Pulmonary artery endothelial cell (primary cell): ENCODE data around the gene CCN5. TPM values are rescaled to one million over a fixed set of nuclear protein-coding genes. Genes with fewer than 3 reads are reported as not detected.

Source experiments
- DNase-seq: peaks from one replicate; pipeline ENCODE4 v3.0.0-alpha.2; 2011; ENCODE audit warnings: low read depth, low spot score
- total RNA-seq: library from RNA; depleted of rRNA; stranded (reverse); fragments of >200 nt; gene quantifications from 2 replicates; pipeline ENCODE4 v1.2.3, GENCODE V29; 2014

Gene CCN5
- total RNA-seq, 1 donor from 2014 or later: not detected

- DNase-seq: no peak
These were observed 20.6 kb downstream of the CCN5 start for GRCh38 chr20:44735816-44736169.

GRCh38 chr20:44736170-44737021 lies 21.2 kb downstream of the CCN5 start:
- DNase-seq: peak; percentile 63

GRCh38 chr20:44737116-44737515 lies 21.9 kb downstream of the CCN5 start:
- no peak for DNase-seq

DNA sequence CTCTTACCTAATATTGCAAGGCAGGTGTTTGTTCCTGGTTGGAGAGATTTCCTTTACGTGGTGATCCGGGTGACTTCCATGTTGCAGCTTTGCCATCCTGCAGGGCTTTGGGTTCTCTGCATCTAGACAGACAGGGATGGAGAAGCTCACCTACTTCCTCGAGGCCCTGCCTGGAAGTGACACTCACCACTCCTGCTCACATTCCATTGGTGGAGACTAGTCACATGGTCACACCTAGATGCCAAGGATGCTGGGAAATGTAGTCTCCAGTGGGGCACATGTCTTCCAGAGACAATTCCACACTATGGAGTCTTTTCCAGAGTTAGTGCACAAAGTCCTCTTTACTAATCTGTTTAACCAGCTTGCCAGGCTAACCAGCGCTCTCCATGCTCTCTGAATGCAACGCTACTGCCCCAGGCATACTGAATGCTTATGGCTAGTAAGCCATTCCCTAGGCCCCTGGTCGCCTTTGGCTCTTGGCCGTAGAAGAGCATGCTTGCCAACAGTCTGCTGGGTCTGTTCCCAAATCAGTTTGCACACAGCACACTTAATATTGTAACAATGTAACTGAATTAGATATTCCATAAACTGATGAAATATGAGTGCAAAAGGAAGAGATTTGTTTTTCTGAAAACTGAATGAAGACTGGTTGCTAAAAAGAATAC lies 23.8 kb downstream of the CCN5 start:
- DNase-seq: no peak

GRCh38 chr20:44739942-44740341 lies 24.8 kb downstream of the CCN5 start:
- DNase-seq: no peak

- DNase-seq: no peak
These were observed 27.3 kb downstream of the CCN5 start for GRCh38 chr20:44742304-44743079.

DNA sequence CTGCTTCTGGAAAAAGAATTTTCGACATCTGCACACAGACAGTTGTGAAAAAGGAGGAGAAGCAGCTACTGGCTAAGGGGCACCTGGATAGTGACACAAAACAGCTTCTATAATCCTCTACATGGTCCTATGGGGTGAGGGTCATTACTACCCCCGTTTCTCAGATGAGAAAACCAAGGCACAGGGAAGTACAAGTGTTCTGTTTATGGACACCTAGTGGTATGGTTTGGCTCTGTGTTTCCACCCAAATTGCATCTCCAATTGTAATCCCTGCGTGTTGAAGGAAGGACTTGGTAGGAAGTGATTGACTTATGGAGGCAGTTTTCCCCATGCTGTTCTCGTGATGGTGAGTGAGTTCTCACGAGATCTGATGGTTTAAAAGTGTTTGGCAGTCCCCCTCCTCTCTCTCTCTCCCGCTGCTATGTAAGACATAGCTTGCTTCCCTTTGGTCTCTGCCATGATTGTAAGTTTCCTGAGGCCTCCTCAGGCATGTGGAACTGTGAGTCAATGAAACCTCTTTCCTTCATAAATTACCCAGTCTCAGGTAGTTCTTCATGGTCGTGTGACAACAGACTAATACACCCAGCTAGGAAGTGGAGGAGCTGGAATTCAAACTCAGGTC lies 28.0 kb downstream of the CCN5 start:
- no peak for DNase-seq

GRCh38 chr20:44743916-44744655 lies 28.9 kb downstream of the CCN5 start:
- no peak for DNase-seq

DNA sequence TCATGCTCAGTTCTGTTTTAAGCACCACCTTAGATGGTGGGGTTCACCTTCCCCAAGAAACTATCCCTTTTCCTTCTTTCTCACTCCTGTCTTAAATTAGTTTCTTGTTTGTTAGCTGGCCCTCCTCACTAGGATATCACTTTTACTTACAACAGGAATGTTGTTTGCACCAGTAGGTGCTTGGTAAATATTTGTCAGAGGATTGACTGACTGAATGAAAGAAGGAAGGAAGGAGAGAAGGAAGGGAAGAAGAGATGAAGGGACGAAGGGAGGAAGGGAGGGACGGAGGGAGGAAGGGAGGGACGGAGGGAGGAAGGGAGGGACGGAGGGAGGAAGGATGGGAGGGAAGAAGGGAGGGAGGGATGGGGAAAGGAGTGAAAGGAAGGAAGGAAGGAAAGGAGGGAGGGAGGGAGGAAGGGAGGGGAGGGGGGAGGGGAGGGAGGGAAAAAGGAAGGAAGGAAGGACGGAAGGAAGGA lies 30.0 kb downstream of the CCN5 start:
- DNase-seq: no peak

GRCh38 chr20:44745598-44746366 lies 30.6 kb downstream of the CCN5 start, which contains the start of gene KCNK15:
TSS of gene KCNK15 (plus strand) at chr20:44745865. CDS start at chr20:44745911, 46 bp downstream.
- DNase-seq: no peak

- DNase-seq: no peak
These were observed 31.4 kb downstream of the CCN5 start for GRCh38 chr20:44746367-44747165.

DNA sequence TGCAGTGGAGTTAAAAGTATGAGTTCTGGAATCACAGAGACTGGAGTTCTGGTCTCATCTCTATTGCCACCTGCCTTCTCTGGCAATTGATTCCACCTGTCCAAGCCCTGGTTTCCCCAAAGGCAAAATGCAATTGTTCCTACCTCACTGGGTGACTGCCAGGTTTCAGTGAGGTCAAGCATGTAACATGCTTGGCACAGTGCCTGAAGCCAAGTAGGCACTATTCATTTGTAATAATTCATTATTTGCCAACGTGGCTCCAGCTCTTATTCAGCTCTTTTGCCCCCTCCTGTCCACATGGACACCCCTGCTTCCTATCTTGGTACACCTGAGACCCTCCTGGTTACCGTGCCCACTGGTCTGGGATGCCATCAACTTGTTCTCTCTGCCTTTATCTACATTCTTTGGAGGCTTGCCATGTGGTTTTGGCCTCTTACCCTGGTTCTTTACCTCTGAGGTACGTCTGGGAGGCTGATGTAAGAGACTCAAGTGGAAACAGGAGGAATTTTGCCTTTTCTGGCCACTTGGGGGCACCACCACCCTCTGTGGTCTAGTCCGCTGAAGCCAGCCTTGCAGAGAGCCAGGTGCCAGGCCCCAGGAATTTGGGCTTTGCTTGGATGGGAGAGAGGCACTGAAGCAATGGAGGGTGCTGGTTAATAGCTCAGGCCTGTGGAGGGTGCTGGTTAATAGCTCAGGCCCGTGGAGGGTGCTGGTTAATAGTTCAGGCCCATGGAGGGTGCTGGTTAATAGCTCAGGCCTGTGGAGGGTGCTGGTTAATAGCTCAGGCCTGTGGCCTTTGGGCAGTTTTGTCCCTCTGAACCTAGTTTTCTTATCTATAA lies 32.2 kb downstream of the CCN5 start:
- DNase-seq: no peak

DNA sequence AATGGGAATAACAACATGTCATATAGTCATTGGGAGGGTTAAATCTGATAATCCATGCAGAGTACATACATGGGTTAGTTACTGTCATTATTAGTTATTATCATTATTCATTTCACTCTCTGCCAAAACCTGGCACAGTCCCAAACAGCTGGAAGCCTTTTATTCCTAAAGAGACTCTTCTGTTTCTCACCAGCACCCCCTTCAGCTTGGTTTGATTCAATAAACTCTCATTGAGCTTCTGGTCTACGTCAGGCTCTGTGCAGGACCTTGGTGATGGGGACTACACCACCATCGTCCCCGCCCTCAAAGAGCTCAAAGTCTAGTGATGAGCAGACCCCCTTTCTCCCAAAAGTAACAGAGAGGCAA lies 32.8 kb downstream of the CCN5 start:
- no peak for DNase-seq

- DNase-seq: no peak
These were observed 35.1 kb downstream of the CCN5 start for GRCh38 chr20:44750081-44750805.

GRCh38 chr20:44752099-44752931 lies 37.1 kb downstream of the CCN5 start:
- DNase-seq: no peak

GRCh38 chr20:44754554-44754953 lies 39.4 kb downstream of the CCN5 start:
- no peak for DNase-seq
